GM12878 (cell line): ENCODE data around the gene ACRBP. TPM values are rescaled to one million over a fixed set of nuclear protein-coding genes. Genes with fewer than 3 reads are reported as not detected.

Experiments
- ATAC-seq: fragments of 200-7000 bp; cut with Tn5 transposase; 3 replicates; pipeline ENCODE4 v1.9.1; 2020; ENCODE audit warnings: mild to moderate bottlenecking, moderate library complexity
- BruUV-seq: library from RNA; stranded (reverse); fragments of 400-500 nt; replicated peaks from 2 replicates; lab custom pipeline; 2021; lab: Mats Ljungman, UMichigan
- CTCF ChIA-PET: fragments of 300-600 bp; sonication (Branson Sonifier 250); formaldehyde crosslinking; extraction: SDS; loops from one replicate; lab custom pipeline; 2021; ENCODE audit warnings: inconsistent platforms; lab: Yijun Ruan, JAX
- POLR2A ChIA-PET: fragments of 350-600 bp; formaldehyde crosslinking; extraction: SDS; loops from one replicate; lab custom pipeline; 2021; ENCODE audit warnings: inconsistent platforms; lab: Charles Lee
- RAD21 ChIA-PET: fragments of 300-600 bp; sonication (Branson Sonifier 250); formaldehyde crosslinking; loops from one replicate; lab custom pipeline; 2023; ENCODE audit warnings: antibody characterized with exemption; ENCODE audit not compliant: unreplicated experiment; lab: Charles Lee
- SMC1A ChIA-PET: fragments of 300-600 bp; sonication (Branson Sonifier 250); formaldehyde crosslinking; loops from one replicate; lab custom pipeline; 2023; ENCODE audit not compliant: unreplicated experiment, uncharacterized antibody; lab: Charles Lee
- DNase-seq: peaks from one replicate; pipeline ENCODE4 v3.0.0-alpha.2; 2011; ENCODE audit warnings: low read depth, low spot score
- FAIRE-seq: peaks from 3 replicates; lab custom pipeline; 2011; peaks lifted over from hg19 to GRCh38; lab: Jason Lieb, UNC
- H2AFZ ChIP-seq: 2 replicates; pipeline ENCODE4 v1.6.0; 2011; ENCODE audit warnings: low read depth, low read length, control low read depth; ENCODE audit not compliant: control insufficient read depth
- H3K27ac ChIP-seq: 2 replicates; pipeline ENCODE4 v1.5.1; 2011; ENCODE audit warnings: control low read depth; ENCODE audit not compliant: control insufficient read depth, insufficient read depth
- H3K27me3 ChIP-seq, 2 experiments: replicated peaks in 1 of 2; 2 replicates each; pipeline versions ENCODE4 v1.6.0 to v1.6.1; 2011; ENCODE audit warnings: low read length in 1 of 2; ENCODE audit not compliant: control insufficient read depth in 2 of 2, insufficient read depth in 2 of 2
- H3K36me3 ChIP-seq, 2 experiments: 2 replicates each; pipeline ENCODE4 v1.5.1; 2011; ENCODE audit warnings: low read length in 1 of 2; ENCODE audit not compliant: control insufficient read depth in 2 of 2, insufficient read depth in 2 of 2
- H3K4me1 ChIP-seq: 2 replicates; pipeline ENCODE4 v1.6.1; 2011; ENCODE audit warnings: mild to moderate bottlenecking, low read length, moderate library complexity, mixed read lengths; ENCODE audit not compliant: control insufficient read depth, insufficient read depth
- H3K4me2 ChIP-seq: 2 replicates; pipeline ENCODE4 v1.6.0; 2011; ENCODE audit warnings: control low read depth; ENCODE audit not compliant: control insufficient read depth, insufficient read depth
- H3K4me3 ChIP-seq: fragments of 200-600 bp; sonication (generic); 2 replicates; pipeline ENCODE4 v1.5.1; 2016
- H3K79me2 ChIP-seq: 2 replicates; pipeline ENCODE4 v1.6.0; 2011; ENCODE audit warnings: low read length; ENCODE audit not compliant: control insufficient read depth, insufficient read depth
- H3K9ac ChIP-seq: 2 replicates; pipeline ENCODE4 v1.8.0; 2011; ENCODE audit warnings: low read length, control low read depth, mixed read lengths; ENCODE audit not compliant: control insufficient read depth, insufficient read depth
- H3K9me3 ChIP-seq: replicated peaks from 3 replicates; pipeline ENCODE4 v1.5.1; 2011; ENCODE audit warnings: mild to moderate bottlenecking, low read length; ENCODE audit not compliant: control insufficient read depth, insufficient read depth
- H4K20me1 ChIP-seq: 2 replicates; pipeline ENCODE4 v1.6.0; 2011; ENCODE audit not compliant: control insufficient read depth, insufficient read depth
- BACH1 ChIP-seq: fragments of 450-650 bp; IDR thresholded peaks from 2 replicates; pipeline ENCODE4 v1.6.1; 2017; ENCODE audit warnings: mild to moderate bottlenecking, borderline replicate concordance
- CEBPB ChIP-seq, 2 experiments: fragments of 150-350 bp in 1 of 2; IDR thresholded peaks; 2 replicates each; pipeline ENCODE4 v1.6.1; 2012 to 2014; ENCODE audit warnings: low read depth in 2 of 2, low read length in 2 of 2, borderline replicate concordance in 1 of 2, inconsistent platforms in 1 of 2
- EGR1 ChIP-seq, 2 experiments: IDR thresholded peaks; 1 replicate in 1 of 2; 2 replicates in 1 of 2; pipeline ENCODE4 v1.6.1; 2011 to 2012; ENCODE audit warnings: low read depth in 2 of 2, low read length in 2 of 2, borderline replicate concordance in 1 of 2, mild to moderate bottlenecking in 1 of 2, moderate library complexity in 1 of 2
- IKZF1 ChIP-seq: fragments of 450-650 bp; conservative IDR thresholded peaks from 2 replicates; pipeline ENCODE4 v1.6.1; 2017; ENCODE audit warnings: antibody characterized with exemption, mild to moderate bottlenecking
- PML ChIP-seq: IDR thresholded peaks from 2 replicates; pipeline ENCODE4 v1.6.1; 2012; ENCODE audit warnings: low read length, inconsistent platforms
- POLR2AphosphoS2 ChIP-seq: IDR thresholded peaks from 2 replicates; pipeline ENCODE4 v1.6.1; 2011; ENCODE audit warnings: low read depth, mild to moderate bottlenecking, low read length, improper control_type of control experiment, moderate library complexity
- SMAD1 ChIP-seq: fragments of 450-650 bp; IDR thresholded peaks from 2 replicates; pipeline ENCODE4 v1.6.1; 2018; ENCODE audit warnings: mild to moderate bottlenecking, low read depth; ENCODE audit not compliant: partially characterized antibody
- SREBF2 ChIP-seq: IDR thresholded peaks from 2 replicates; pipeline ENCODE4 v1.6.1; 2012; ENCODE audit warnings: mild to moderate bottlenecking, low read length
- STAT3 ChIP-seq: IDR thresholded peaks from 2 replicates; pipeline ENCODE4 v1.6.1; 2011; ENCODE audit warnings: low read depth, low read length, improper control_type of control experiment
- TCF12 ChIP-seq: IDR thresholded peaks from 2 replicates; pipeline ENCODE4 v1.6.1; 2011; ENCODE audit warnings: low read depth, mild to moderate bottlenecking, low read length
- YY1 ChIP-seq: IDR thresholded peaks from 2 replicates; pipeline ENCODE4 v1.6.1; 2011; ENCODE audit warnings: low read depth, mild to moderate bottlenecking, low read length
- ZBED1 ChIP-seq: IDR thresholded peaks from 2 replicates; pipeline ENCODE4 v1.6.1; 2016; ENCODE audit warnings: borderline replicate concordance
- ZNF207 ChIP-seq: fragments of 450-650 bp; IDR thresholded peaks from 2 replicates; pipeline ENCODE4 v1.6.1; 2014; ENCODE audit warnings: antibody characterized with exemption, mild to moderate bottlenecking, borderline replicate concordance
- ZNF24 ChIP-seq: fragments of 450-650 bp; IDR thresholded peaks from 2 replicates; pipeline ENCODE4 v1.6.1; 2017; ENCODE audit warnings: antibody characterized with exemption, mild to moderate bottlenecking
- ZSCAN29 ChIP-seq: fragments of 450-650 bp; IDR thresholded peaks from 2 replicates; pipeline ENCODE4 v1.6.1; 2017; ENCODE audit warnings: mild to moderate bottlenecking, moderate library complexity
- WGBS: methylation state at CpG from one replicate; pipeline ENCODE4 v1.1.6; 2016; ENCODE audit warnings: low lambda C conversion rate; ENCODE audit not compliant: insufficient replicate concordance, insufficient coverage; ENCODE audit errors: missing lambda C conversion rate; 5-methylcytosine and 5-hydroxymethylcytosine counted together
- in situ Hi-C: fragments of 300-500 bp; cut with MboI; formaldehyde crosslinking; loops from 9 replicates; pipeline ENCODE4 v1.14.3; 2018; ENCODE audit warnings: mixed read lengths
- intact Hi-C: fragments of 100-400 bp; cut with micrococcal nuclease; formaldehyde crosslinking; loops from one replicate; pipeline ENCODE4 v1.14.2; 2022; ENCODE audit not compliant: unreplicated experiment
- polyA plus RNA-seq, 11 experiments: library from polyadenylated mRNA; depleted of rRNA in 4 of 11; unstranded in 6 of 11; stranded (reverse) in 5 of 11; fragments of >200 nt; fragmentation: Nextera tagmentation in 4 of 11; fragmentation: Illumina TruSeq in 1 of 11; extraction: Ambion mirVana in 4 of 11; extraction: Trizol in 1 of 11; gene quantifications; 1 replicate in 1 of 11; 2 replicates in 10 of 11; pipeline versions ENCODE4 v1.2.1 to v1.2.3, GENCODE V29; 2011 to 2016; ENCODE audit warnings: inconsistent platforms in 2 of 11, missing spikeins in 2 of 11, low read depth in 1 of 11
- total RNA-seq, 4 experiments: library from RNA; depleted of rRNA in 3 of 4; stranded (reverse); fragments of >200 nt in 3 of 4; fragmentation: Illumina TruSeq in 1 of 4; extraction: Trizol in 1 of 4; gene quantifications; 2 replicates each; pipeline versions ENCODE4 v1.2.1 to v1.2.3, GENCODE V29; 2013 to 2021
- TF ChIP-seq, protein P1 (sequence below): fragments of 450-650 bp; formaldehyde crosslinking; IDR thresholded peaks from 2 replicates; pipeline ENCODE4 v1.4.0; 2020; ENCODE audit warnings: mild to moderate bottlenecking, moderate library complexity
- TF ChIP-seq, protein P2 (sequence below): fragments of 450-650 bp; IDR thresholded peaks from 2 replicates; pipeline ENCODE4 v1.6.1; 2017; ENCODE audit warnings: borderline replicate concordance

Gene ACRBP
- total and polyA plus RNA-seq, 10 of the 15 experiments (the other 5 are each of a cell fraction or from before 2014, with no cell fraction given): 0.54 to 1.4 (median 0.87) TPM

- ATAC-seq (peak; percentile 78), FAIRE-seq (peak; percentile 89), DNase-seq (peak; percentile 81)
- 13% methylated on average over 18 of the region's 21 CpGs for WGBS
- peaks cover 14% of the 10 kb centered on the region for H3K79me2 ChIP-seq
- peak overlapping the region; percentile 90 for H3K27ac ChIP-seq
- H3K4me1 ChIP-seq: peaks cover 52% of the 10 kb centered on the region
- intact Hi-C loops: loop anchor here (1.0 kb wide), 1 partner anchor 31 kb away; the partner anchor contains the start of gene ING4
- TSS peak; percentile 95 for BruUV-seq
- no peaks in the 10 kb centered on the region for H3K9me3 ChIP-seq
- no peaks in the 10 kb centered on the region for H3K36me3 ChIP-seq
- H3K9ac ChIP-seq: peak overlapping the region; percentile 81
- no peaks in the 10 kb centered on the region for H3K27me3 ChIP-seq
- peak overlapping the region; percentile 57 for H3K4me3 ChIP-seq
- ChIA-PET SMC1A (interaction anchor here (0.9 to 4.5 kb wide), 12 partner anchors 9 to 121 kb away, joined by 3 to 23 read pairs (median 4); partner anchors contain the start of genes ACRBP, CHD4, MLF2 and ZNF384), POLR2A (interaction anchor here (0.6 to 4.9 kb wide), 20 partner anchors 7 to 259 kb away, joined by 3 to 47 read pairs (median 3); partner anchors contain the start of genes ACRBP, COPS7A, MLF2 and NOP2), RAD21 (interaction anchor here (0.8 to 3.4 kb wide), 12 partner anchors 9 to 309 kb away, joined by 3 to 24 read pairs (median 4); partner anchors contain the start of gene MLF2), CTCF (interaction anchor here (1.2 to 4.4 kb wide), 14 partner anchors 11 to 167 kb away, joined by 3 to 22 read pairs (median 4); partner anchors contain the start of genes ACRBP, COPS7A and MLF2)
- peak overlapping the region; percentile 75 for H2AFZ ChIP-seq
- no peaks in the 10 kb centered on the region for H4K20me1 ChIP-seq
- in situ Hi-C loops: no loop called here
- H3K4me2 ChIP-seq: peak overlapping the region; percentile 98
- TF ChIP-seq BACH1: no peak; the same call in 1 of the 2 replicates
- TF ChIP-seq IKZF1: peak; percentile 45
- TF ChIP-seq SREBF2: no peak
- no peak for TF ChIP-seq ZNF207
- TF ChIP-seq, protein P1, sequence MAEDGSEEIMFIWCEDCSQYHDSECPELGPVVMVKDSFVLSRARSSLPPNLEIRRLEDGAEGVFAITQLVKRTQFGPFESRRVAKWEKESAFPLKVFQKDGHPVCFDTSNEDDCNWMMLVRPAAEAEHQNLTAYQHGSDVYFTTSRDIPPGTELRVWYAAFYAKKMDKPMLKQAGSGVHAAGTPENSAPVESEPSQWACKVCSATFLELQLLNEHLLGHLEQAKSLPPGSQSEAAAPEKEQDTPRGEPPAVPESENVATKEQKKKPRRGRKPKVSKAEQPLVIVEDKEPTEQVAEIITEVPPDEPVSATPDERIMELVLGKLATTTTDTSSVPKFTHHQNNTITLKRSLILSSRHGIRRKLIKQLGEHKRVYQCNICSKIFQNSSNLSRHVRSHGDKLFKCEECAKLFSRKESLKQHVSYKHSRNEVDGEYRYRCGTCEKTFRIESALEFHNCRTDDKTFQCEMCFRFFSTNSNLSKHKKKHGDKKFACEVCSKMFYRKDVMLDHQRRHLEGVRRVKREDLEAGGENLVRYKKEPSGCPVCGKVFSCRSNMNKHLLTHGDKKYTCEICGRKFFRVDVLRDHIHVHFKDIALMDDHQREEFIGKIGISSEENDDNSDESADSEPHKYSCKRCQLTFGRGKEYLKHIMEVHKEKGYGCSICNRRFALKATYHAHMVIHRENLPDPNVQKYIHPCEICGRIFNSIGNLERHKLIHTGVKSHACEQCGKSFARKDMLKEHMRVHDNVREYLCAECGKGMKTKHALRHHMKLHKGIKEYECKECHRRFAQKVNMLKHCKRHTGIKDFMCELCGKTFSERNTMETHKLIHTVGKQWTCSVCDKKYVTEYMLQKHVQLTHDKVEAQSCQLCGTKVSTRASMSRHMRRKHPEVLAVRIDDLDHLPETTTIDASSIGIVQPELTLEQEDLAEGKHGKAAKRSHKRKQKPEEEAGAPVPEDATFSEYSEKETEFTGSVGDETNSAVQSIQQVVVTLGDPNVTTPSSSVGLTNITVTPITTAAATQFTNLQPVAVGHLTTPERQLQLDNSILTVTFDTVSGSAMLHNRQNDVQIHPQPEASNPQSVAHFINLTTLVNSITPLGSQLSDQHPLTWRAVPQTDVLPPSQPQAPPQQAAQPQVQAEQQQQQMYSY: no peak
- no peak for TF ChIP-seq ZBED1
- TF ChIP-seq POLR2AphosphoS2: peak; percentile 65; the same call in 1 of the 2 replicates
- TF ChIP-seq EGR1 (IDR thresholded peaks at IDR 0.05; ENCODE audit: borderline replicate concordance in 1 of 2, low read depth in 2 of 2, low read length in 2 of 2): 0 out of 3 replicates have a peak, but pooled peaks of 1 of the 2 experiments have one; percentile 27
- TF ChIP-seq ZSCAN29: no peak
- TF ChIP-seq STAT3: no peak
- no peak; the same call in 1 of the 2 replicates for TF ChIP-seq ZNF24
- no peak for TF ChIP-seq TCF12
- no peak; the same call in 1 of the 2 replicates for TF ChIP-seq PML
- TF ChIP-seq YY1: peak; percentile 52; the same call in 1 of the 2 replicates
- TF ChIP-seq, protein P2, sequence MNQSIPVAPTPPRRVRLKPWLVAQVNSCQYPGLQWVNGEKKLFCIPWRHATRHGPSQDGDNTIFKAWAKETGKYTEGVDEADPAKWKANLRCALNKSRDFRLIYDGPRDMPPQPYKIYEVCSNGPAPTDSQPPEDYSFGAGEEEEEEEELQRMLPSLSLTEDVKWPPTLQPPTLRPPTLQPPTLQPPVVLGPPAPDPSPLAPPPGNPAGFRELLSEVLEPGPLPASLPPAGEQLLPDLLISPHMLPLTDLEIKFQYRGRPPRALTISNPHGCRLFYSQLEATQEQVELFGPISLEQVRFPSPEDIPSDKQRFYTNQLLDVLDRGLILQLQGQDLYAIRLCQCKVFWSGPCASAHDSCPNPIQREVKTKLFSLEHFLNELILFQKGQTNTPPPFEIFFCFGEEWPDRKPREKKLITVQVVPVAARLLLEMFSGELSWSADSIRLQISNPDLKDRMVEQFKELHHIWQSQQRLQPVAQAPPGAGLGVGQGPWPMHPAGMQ: no peak
- no peak for TF ChIP-seq CEBPB (IDR thresholded peaks at IDR 0.05; ENCODE audit: borderline replicate concordance in 1 of 2, low read depth in 2 of 2, low read length in 2 of 2)
- TF ChIP-seq SMAD1: peak; percentile 22
Measured at GRCh38 chr12:6632026-6632983, 14.9 kb downstream of the ACRBP start.
